Breast epithelium (tissue), 3 donors: Measurements from ENCODE around the gene KRTAP4-11.

Experiments used
- POLR2AphosphoS5 ChIP-seq, 3 donors: sonication (generic); formaldehyde crosslinking; IDR thresholded peaks; one replicate each; pipeline ENCODE4 v1.6.1; 2017; ENCODE audit warnings: antibody characterized with exemption in 3 of 3
- TF ChIP-seq, protein P1 (sequence below), 3 donors: fragments of 450-650 bp; IDR thresholded peaks; one replicate each; pipeline ENCODE4 v1.5.1; 2016 to 2017; ENCODE audit warnings: antibody characterized with exemption in 3 of 3, mild to moderate bottlenecking in 3 of 3, moderate library complexity in 3 of 3

- TF ChIP-seq, protein P1, sequence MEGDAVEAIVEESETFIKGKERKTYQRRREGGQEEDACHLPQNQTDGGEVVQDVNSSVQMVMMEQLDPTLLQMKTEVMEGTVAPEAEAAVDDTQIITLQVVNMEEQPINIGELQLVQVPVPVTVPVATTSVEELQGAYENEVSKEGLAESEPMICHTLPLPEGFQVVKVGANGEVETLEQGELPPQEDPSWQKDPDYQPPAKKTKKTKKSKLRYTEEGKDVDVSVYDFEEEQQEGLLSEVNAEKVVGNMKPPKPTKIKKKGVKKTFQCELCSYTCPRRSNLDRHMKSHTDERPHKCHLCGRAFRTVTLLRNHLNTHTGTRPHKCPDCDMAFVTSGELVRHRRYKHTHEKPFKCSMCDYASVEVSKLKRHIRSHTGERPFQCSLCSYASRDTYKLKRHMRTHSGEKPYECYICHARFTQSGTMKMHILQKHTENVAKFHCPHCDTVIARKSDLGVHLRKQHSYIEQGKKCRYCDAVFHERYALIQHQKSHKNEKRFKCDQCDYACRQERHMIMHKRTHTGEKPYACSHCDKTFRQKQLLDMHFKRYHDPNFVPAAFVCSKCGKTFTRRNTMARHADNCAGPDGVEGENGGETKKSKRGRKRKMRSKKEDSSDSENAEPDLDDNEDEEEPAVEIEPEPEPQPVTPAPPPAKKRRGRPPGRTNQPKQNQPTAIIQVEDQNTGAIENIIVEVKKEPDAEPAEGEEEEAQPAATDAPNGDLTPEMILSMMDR (IDR thresholded peaks at IDR 0.05): no peak
- TF ChIP-seq POLR2AphosphoS5 (IDR thresholded peaks at IDR 0.05): no peak
Observed at GRCh38 chr17:41111151-41111885, 6.9 kb downstream of the KRTAP4-11 start.
